Activated CD8-positive, alpha-beta memory T cell treated with anti-CD3 and anti-CD28 coated beads for 24 hours (primary cell): ENCODE data around the gene CCDC186.

ENCODE experiments used
- DNase-seq: peaks from one replicate; pipeline ENCODE4 v3.0.0-alpha.2; 2020

Gene CCDC186

GRCh38 chr10:114103284-114103683, 70.7 kb downstream of the CCDC186 start:
- DNase-seq, result peak; percentile 64

DNA sequence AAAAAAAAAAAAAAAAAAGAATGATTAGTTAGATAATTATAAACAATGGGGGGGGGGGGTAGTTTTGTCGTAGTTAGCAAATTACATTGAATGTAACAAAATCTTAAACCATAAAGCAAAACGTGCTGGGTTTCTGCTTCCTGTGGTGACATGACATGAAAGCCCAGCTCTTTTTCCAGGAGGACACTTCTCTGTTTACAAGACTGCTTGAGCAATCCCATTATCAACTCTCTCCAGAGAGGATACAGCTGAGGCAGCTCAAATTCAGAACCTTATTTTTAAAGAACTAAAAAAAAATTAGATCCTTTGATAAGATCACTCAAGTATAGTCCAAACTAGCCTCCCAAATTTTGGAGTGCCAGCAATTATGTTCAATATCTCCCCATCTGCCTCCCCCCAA, 71.7 kb downstream of the CCDC186 start:
- no peak for DNase-seq

- DNase-seq, result no peak
These were observed 72.9 kb downstream of the CCDC186 start for GRCh38 chr10:114100848-114101741.

GRCh38 chr10:114096864-114097263, 77.1 kb downstream of the CCDC186 start:
- no peak for DNase-seq

DNA sequence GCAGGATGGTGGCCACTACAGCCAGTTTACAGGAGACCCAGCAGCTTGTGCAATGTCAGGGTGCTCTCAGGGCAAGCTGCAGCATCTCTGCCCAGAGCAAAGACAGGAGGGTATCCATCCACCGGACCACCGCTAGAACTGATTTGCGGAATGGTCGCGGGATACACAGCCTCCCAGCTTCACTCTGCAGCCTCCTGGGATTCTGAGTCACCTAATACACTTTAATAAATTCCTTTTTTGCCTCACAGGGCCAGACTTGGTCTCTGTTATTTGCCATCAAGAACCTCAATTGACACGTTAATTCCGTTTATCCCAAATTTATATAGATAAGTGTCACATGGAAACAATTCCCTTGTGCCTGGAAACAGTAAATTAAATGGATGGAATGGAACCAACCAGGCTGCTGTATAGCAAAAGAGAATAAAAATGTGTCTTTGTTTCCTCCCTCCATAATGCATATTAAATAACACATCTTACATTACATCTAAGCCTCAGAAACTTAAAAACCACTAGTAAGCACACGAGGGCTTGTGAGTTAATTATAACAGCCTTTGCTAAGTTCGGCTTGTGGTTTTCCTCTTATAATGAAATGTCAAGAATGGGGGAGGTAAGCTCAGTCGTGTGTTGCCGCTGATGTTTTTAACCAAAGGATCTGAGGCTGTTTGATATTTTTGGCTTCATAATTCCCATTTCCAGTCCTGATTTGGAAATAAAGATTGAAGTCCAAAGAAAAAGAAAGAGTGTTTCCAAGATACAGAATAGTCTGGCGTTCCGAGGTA, 78.3 kb downstream of the CCDC186 start:
- DNase-seq, result no peak

GRCh38 chr10:114094795-114095194, 79.2 kb downstream of the CCDC186 start:
- DNase-seq, result no peak

DNA sequence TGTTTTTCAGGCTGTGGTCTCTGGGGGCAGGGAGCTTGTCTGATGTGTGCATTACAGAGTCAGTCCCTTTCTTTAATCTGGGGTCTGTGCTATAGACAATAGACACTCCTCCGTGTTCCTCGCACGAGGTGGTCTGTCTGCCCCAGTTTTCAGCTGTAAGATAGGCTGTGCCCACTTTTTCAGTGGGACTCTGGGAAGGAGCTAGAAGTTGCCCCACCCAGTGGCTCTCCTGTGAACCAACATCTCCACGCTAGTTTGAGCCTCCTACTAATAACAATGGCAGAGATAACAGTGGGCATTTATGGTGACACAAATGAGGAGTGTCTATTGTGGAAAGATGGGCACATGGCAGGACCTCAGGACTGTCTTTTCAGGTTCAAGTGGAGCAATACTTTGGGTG, 86.3 kb downstream of the CCDC186 start:
- no peak for DNase-seq

- DNase-seq, result no peak
These were observed 86.7 kb downstream of the CCDC186 start for GRCh38 chr10:114087255-114087654.

DNA sequence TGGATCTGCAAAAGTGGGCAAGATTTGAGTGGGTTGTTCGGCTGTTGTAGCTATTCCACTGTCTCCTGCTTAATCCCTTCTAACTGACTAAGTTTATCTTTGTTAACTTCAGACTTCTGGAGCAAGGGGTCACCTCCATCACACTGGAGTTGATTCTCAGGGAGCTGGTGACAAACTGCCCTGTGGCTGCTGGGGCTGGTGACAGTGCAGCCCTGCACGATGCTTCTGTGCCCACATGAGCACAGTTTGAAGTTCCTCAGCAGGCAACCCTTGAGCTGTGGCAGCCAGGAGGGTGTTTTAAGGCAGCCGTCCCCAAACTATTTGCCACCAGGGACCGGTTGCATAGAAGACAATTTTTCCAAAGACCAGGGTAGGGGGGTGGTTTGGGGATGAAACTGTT, 89.8 kb downstream of the CCDC186 start:
- DNase-seq, result peak; percentile 54

DNA sequence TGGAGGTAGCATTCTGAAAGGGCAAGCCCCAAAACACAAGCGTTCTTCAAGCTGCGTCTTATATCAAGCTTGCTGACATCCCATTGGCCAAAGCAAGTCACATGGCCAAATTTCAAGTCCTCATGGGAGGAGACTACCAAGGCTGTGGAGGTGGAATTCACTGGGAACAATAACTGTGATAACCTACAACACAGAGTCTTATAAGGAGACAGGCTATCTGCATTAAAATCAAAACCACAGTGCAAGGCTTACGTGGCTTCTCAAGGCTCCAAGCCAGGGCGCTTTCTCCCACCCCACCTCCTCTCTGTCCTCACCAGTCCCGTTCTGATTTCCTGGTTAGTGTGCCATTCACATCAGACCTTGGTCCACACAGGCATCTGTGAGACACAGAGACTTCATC, 91.0 kb downstream of the CCDC186 start:
- no peak for DNase-seq

DNA sequence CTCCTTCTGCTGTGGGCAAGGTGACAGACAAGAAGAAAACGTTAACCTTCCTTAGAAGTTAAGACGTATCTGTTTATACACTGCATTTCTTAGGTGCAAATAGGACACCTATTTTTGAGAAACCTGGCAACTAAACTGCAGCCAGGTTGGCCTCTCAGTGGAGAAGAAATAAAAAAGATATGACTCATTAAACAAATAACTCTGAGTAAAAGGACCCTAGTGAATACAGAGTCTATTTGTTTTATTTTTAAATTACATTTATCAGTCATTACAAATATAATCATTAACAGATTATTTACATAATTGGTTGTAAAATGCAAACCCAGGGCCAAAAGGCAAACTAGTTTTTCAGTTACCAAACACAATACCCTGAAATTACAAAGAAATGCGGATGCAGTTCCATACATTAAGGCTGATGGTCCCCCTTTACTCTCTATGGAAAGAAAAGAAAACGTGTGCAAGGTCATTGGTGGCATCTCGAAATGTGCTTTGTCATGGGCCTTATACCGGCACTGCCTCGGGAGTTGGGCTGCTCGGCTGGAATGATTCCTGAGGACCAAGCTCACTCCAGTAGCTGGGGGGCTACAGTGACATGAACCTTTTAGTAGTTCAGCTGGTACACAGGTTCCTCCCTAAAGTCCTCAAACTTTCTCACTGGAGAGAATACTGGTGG, 92.0 kb downstream of the CCDC186 start:
- DNase-seq, result no peak

DNA sequence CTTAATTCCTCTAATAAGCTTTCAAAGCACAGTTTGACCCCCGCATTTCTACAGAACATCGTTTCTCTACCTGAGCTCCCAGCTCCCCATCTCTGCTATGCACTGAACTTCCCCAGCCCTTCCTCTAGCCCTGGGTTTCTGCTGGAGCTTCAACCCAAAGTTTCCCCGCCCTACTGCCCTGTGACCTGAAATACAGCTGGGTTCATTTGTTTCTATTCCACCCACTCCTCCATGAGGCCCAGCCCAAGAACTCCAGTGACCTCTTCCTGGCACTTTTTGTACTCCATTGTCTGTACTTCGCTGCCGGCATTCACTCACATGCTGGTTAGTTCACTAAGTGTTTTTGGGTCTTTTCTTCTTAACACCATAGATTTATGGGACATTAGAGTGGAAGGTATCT, 94.6 kb downstream of the CCDC186 start:
- DNase-seq, result no peak

GRCh38 chr10:114078346-114078745, 95.7 kb downstream of the CCDC186 start:
- DNase-seq, result no peak

DNA sequence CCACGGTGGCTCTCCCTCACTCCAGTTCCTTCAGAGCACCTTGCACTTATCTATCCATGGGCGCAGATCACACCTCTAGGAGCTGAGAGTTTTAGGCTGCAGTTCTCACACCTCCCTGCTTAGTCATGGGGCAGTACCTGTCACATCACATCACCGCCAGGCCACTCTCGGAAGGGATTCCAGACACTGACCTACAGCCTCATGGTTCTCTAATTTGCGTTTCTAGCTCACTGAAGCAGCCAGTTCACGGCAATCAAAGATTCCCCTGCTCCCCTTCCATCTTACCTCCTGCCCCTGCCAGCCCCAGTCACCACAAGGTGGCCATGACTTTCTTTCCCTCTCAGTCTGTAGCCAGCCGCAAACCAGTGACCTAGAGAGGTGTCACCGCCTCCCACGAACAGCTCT, 96.2 kb downstream of the CCDC186 start:
- DNase-seq, result no peak

- DNase-seq, result no peak
These were observed 96.7 kb downstream of the CCDC186 start for GRCh38 chr10:114077347-114077746.

DNA sequence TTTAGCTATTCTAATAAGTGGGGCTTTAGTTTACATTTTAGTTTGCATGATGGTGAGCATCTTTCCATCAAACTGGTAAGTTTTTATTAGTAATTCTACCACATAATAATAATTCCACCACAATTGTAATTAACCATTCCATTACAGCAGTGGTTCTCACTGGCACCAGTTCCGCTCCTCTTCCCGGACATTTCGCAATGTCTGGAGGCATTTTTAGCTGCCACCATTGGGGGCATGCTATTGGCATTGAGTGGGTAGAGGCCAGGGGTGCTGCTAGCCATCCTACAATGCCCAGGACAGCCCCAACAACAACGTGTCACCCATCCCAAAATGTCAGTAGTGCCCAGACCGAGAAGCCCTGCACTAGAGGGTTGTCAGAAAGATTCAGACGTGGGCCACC, 98.9 kb downstream of the CCDC186 start:
- DNase-seq, result no peak

DNA sequence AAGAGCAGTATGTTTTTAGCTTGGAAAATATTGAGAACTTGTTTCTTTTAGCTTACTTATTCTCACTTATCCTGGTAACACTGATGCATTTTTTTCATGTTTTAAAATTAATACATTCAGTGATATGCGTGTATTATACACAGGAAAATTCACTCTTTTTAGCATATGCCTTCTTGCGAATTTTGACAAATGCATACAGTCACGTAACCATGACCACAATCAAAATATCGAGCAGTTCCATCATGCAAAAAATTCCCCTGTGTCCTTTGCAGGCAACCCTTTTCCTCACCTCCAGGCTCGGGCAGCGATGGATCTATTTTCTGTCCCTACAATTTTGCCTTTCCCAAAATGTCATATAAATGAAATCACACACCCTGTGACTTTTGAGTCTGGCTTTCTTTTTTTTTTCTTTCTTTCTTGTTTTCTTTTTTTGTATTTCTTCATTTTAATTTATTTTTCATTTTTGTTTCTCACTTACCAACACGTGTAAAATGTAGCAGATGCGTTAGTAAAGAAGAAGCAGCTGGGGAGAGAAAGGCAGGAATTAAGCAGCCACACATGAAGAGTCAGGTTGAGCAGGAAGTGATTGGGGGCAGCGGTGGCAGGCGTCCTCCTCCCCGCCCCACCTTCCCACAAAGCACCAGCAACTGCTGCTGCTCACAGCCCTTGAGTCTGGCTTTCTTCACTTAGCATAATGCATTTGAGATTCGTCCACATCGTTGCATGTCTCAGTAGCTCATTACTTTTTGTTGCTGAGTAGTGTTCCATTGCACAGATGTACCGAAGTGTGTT, 100.4 kb downstream of the CCDC186 start:
- no peak for DNase-seq

DNA sequence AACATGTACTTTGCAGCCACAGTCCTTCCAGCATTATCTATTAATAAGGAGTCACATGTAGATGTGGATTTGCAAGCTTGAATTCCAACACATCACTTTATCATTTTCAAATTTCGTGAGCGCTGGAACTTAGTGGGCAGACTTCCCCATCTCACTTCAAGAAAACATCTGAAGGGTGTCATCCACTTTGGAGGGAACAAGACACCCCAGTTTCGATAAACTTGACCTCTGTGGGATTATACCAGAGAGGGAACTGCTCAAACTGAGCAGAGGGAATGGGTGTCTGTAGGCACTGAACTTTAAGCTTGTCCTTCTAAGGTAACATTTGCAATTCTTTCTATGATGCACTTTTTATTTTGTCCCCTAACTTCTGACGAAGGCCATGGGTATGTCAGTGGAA, 102.8 kb downstream of the CCDC186 start:
- no peak for DNase-seq
